Measurements from ENCODE around the gene ADGRG3.

The ADGRG3 gene

DNA sequence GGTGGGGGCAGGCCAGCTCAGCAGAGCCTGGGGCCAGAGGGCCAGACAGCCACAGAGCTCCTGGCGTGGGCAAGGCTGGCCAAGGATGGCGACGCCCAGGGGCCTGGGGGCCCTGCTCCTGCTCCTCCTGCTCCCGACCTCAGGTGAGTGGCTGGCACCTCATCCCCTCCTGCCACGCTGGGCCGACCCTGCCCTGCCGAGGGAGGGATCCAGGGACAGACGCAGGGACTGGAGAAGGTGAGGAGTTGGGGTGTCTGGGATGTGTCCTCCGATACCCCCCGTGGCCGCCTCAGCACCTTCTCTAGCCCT, at the start of gene ADGRG3:
Gene ADGRG3 (plus strand): TSS at position 44 of the 309 bp plus-strand sequence. CDS start 42 bp downstream, at position 86.
- no peak for TF ChIP-seq ZNF274 (IDR thresholded peaks at IDR 0.05; ENCODE audit: low read depth, low read length)
- no peak within 1 kb of the TSS for H3K4me3 ChIP-seq (ENCODE audit: low read length)

DNA sequence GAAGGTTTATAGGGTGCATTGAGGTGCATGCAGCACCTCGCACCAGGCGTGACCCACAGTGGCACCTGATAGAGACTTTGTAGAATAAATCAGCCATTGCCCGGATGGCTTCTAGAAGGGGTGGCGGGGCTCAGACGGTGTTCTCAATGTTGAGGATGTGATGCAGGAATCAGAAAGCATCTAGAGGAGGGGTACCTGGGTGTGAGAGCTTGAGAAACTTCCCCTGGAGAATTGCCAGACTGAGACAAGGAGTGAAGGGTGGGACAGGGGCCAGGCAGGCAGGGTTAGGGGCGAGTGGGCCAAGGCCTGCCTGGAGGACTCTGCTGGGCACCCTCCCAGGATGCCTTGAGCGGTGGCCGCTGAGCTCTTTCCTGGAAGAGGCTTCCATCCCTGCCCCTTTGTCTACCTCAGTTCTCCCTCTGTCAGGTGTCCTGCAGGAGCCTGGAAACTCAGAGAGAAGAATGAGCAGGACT, 48.9 kb upstream of the ADGRG3 start:
- no peak overlapping the region for H3K4me3 ChIP-seq (ENCODE audit: low read length)
- no peak for TF ChIP-seq ZNF274 (IDR thresholded peaks at IDR 0.05; ENCODE audit: low read depth, low read length)

GRCh38 chr16:57619606-57620334, 48.3 kb upstream of the ADGRG3 start:
- H3K4me3 ChIP-seq (ENCODE audit: low read length) = no peak overlapping the region
- no peak for TF ChIP-seq ZNF274 (IDR thresholded peaks at IDR 0.05; ENCODE audit: low read depth, low read length)

GRCh38 chr16:57620335-57621231, 47.5 kb upstream of the ADGRG3 start:
- no peak for TF ChIP-seq ZNF274 (IDR thresholded peaks at IDR 0.05; ENCODE audit: low read depth, low read length)
- H3K4me3 ChIP-seq (ENCODE audit: low read length) = no peak overlapping the region

GRCh38 chr16:57621521-57622271, 46.4 kb upstream of the ADGRG3 start:
- no peak overlapping the region for H3K4me3 ChIP-seq (ENCODE audit: low read length)
- TF ChIP-seq ZNF274 (IDR thresholded peaks at IDR 0.05; ENCODE audit: low read depth, low read length) = no peak

GRCh38 chr16:57622361-57623250, 45.5 kb upstream of the ADGRG3 start:
- no peak for TF ChIP-seq ZNF274 (IDR thresholded peaks at IDR 0.05; ENCODE audit: low read depth, low read length)
- no peak overlapping the region for H3K4me3 ChIP-seq (ENCODE audit: low read length)

DNA sequence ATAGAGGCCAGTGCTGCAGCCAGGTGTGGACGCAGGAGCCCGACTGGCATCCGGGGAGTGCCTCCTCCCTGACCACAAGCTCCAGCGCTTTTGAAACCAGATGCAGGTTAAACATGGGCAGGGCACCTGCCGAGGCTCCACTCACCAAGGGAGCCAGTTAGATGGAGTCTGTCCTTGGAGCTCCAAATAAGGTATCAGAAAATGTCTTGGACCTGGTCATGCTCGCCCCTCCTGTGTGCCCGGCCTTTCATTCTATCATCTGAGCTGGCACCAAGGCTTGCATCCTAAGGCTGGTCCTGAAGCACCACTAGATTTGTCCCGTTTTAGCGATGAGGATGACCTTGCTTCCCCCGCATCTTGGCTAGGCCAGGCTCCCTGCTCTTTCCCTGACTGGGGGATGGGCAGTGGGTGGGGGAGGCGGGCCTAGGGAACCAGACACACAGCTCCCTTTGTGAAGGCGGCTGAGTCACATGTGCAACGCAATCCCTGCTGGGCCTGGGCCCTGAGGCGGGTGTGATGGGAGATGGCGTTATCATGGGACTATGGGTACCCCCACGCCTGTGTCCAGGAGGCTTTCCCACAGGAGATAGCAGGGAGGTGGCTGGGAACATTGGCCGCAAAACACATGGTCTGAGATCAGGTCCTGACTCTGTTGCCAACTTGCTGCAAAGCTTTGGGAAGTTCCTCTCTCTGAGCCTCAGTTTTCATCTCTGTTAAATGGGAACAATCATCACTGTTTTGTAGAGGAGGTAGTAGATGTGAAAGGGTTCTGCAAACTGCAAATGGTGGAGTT, 44.7 kb upstream of the ADGRG3 start:
- no peak for TF ChIP-seq ZNF274 (IDR thresholded peaks at IDR 0.05; ENCODE audit: low read depth, low read length)

DNA sequence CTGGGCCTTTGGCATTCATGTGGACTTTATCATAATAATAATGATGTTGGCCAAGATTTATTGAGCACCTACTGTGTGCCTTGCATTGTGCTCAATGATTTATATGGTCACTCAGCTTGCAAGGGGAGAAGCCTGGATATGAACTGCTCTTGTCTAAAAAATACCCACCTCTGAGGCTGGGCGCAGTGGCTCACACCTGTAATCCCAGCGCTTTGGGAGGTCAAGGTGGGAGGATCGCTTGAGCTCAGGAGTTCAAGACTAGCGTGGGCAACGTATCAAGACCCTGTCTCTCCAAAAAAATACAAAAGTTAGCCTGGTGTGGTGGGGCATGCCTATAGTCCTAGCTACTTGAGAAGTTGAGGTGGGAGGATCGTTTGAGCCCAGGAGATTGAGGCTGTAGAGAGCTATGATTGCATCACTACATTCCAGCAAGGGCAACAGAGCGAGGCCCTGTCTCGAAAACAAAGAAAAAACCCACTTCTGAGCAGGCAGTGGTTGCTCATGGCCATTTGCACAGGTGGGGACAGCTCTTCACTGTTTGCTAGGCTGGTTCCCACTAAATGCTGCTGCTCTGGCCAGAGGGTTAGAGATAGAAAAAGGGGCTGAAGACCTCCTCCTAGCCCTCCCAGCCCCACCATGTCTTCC, 43.9 kb upstream of the ADGRG3 start:
- TF ChIP-seq ZNF274 (IDR thresholded peaks at IDR 0.05; ENCODE audit: low read depth, low read length) = no peak
- H3K4me3 ChIP-seq (ENCODE audit: low read length) = no peak overlapping the region

More for the DNA sequence above, 44.7 kb upstream of the ADGRG3 start:
- H3K4me3 ChIP-seq (ENCODE audit: low read length) = no peak overlapping the region

DNA sequence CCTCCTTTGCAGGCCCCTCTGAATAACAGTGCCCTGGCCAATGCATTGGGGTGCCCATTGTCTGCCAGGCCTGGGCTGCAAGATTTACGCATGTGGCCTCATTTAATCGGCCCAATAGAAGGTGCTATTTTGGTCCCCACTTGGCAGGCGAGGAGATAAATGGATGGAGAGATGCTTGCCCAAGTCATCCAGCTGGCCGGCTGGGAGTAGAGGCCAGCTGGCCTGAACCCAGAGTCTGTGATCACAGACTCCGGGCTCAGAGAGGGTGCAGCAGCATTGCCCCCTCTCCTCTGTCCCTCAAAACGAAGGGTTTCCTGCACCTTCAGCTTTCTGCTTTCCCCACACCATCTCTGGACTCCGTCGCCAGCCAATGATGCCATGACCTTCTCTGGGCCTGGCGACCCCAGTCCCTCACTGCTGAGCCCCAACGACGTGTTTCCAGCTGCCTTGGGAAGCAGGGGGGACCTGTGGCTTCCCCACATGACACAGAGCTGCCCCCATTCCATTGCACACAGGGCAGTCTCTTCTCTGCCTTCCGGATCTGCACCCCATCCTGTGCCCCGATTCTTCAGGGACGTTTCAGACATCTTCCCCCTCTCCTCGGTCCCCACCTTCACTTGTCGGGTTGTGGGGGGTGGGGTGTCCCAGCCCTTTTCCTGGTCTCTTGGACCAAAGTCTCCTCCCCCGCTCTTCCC, 43.2 kb upstream of the ADGRG3 start:
- no peak for TF ChIP-seq ZNF274 (IDR thresholded peaks at IDR 0.05; ENCODE audit: low read depth, low read length)
- no peak overlapping the region for H3K4me3 ChIP-seq (ENCODE audit: low read length)

DNA sequence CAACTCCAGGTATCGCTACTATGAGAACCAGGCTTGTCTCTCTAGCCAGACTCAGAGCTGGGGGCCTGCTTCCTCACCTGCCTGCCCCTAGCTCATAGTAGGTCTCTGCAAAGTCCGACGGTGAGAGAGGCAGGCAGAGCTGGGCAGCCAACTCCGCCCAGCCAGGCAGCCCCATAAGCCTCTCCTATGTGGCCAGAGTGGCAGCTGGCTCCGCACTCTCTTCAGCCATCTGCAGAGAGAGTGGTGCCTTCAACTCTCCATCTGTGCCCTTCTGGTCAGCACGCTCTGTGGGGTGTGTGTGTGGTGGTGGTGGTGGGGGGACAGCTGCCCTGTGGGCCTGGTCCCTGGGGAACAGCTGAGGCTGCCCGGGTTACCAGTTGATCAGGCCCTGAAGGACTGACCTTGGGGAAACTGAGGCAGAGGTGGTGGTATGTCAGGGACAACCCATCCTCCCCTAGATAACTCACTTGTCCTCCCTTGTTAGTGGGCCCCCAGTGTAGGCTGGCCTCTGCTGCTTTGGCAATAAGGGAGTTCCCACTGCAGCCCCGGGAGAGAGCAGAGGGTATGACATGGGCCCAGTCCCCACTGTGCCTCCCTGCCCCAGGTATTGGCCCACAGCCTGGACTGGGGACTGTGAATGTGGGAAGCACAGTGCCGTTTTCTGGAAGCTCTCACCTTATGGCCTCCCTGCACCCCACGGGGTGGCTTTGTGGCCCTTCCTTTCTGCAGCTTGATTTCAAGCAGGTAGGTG, 41.5 kb upstream of the ADGRG3 start:
- no peak overlapping the region for H3K4me3 ChIP-seq (ENCODE audit: low read length)
- no peak for TF ChIP-seq ZNF274 (IDR thresholded peaks at IDR 0.05; ENCODE audit: low read depth, low read length)
